Upper lobe of right lung (tissue), 1 donor: ENCODE data around the gene SLC12A4. TPM values are rescaled to one million over a fixed set of nuclear protein-coding genes. Genes with fewer than 3 reads are reported as not detected.

ENCODE experiments used
- ATAC-seq: fragments of 200-7000 bp; cut with Tn5 transposase; one replicate; pipeline ENCODE4 v1.9.1; 2020; ENCODE audit warnings: mild to moderate bottlenecking, moderate library complexity
- DNase-seq: peaks from one replicate; pipeline ENCODE4 v3.0.0-alpha.2; 2020
- H3K27ac ChIP-seq: fragments of 200-600 bp; one replicate; pipeline ENCODE4 v1.8.0; 2022
- H3K27me3 ChIP-seq: fragments of 200-600 bp; one replicate; pipeline ENCODE4 v1.8.0; 2022; ENCODE audit warnings: mild to moderate bottlenecking
- H3K36me3 ChIP-seq: fragments of 200-600 bp; one replicate; pipeline ENCODE4 v1.8.0; 2022
- H3K4me1 ChIP-seq: fragments of 200-600 bp; one replicate; pipeline ENCODE4 v1.8.0; 2022
- H3K4me3 ChIP-seq: fragments of 200-600 bp; one replicate; pipeline ENCODE4 v1.8.0; 2022; ENCODE audit warnings: mild to moderate bottlenecking
- H3K9me3 ChIP-seq: fragments of 200-600 bp; one replicate; pipeline ENCODE4 v1.8.0; 2022
- CTCF ChIP-seq: fragments of 200-600 bp; IDR thresholded peaks from one replicate; pipeline ENCODE4 v1.8.0; 2022; ENCODE audit warnings: antibody characterized with exemption
- intact Hi-C: fragments of 100-400 bp; cut with DNase I; formaldehyde crosslinking; loops from one replicate; pipeline ENCODE4 v1.11.0; 2022
- total RNA-seq: library from RNA; stranded (reverse); fragmentation: NEBNext Ultra II Directional; extraction: Animal tissue kit (Norgen Biotek cat#: 25700); gene quantifications from one replicate; pipeline ENCODE4 v1.2.1, GENCODE V29; 2021
- donor health status: DM: no; HTN: yes; CAD: no; lungs with severe emphysema.

Gene SLC12A4
- total RNA-seq, 1 donor from 2014 or later, result 102 TPM

GRCh38 chr16:67928561-67929364 is 39.7 kb downstream of the SLC12A4 start:
- H3K36me3 ChIP-seq, result peaks cover 28% of the 10 kb centered on the region
- no peaks in the 10 kb centered on the region for H3K9me3 ChIP-seq
- intact Hi-C loops, result loop anchor here (10.0 kb wide), 2 partner anchors 104 to 254 kb away; no protein-coding TSS in a partner anchor
- peak; percentile 82 for TF ChIP-seq CTCF
- H3K4me1 ChIP-seq, result peaks cover 10% of the 10 kb centered on the region
- DNase-seq, result peak; percentile 83
- peak; percentile 79 for ATAC-seq
- H3K4me3 ChIP-seq, result no peak overlapping the region
- H3K27ac ChIP-seq, result no peak overlapping the region
- H3K27me3 ChIP-seq, result no peaks in the 10 kb centered on the region

DNA sequence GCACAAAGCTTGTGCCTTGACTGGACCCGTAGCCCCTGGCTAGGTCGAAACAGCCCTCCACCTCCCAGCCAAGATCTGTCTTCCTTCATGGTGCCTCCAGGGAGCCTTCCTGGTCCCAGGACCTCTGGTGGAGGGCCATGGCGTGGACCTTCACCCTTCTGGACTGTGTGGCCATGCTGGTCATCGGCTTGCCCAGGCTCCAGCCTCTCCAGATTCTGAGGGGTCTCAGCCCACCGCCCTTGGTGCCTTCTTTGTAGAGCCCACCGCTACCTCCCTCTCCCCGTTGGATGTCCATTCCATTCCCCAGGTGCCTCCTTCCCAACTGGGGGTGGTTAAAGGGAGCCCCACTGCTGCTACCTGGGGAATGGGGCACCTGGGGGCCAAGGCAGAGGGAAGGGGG is 40.3 kb downstream of the SLC12A4 start:
- peaks cover 25% of the 10 kb centered on the region for H3K36me3 ChIP-seq
- H3K4me3 ChIP-seq, result no peak overlapping the region

DNA sequence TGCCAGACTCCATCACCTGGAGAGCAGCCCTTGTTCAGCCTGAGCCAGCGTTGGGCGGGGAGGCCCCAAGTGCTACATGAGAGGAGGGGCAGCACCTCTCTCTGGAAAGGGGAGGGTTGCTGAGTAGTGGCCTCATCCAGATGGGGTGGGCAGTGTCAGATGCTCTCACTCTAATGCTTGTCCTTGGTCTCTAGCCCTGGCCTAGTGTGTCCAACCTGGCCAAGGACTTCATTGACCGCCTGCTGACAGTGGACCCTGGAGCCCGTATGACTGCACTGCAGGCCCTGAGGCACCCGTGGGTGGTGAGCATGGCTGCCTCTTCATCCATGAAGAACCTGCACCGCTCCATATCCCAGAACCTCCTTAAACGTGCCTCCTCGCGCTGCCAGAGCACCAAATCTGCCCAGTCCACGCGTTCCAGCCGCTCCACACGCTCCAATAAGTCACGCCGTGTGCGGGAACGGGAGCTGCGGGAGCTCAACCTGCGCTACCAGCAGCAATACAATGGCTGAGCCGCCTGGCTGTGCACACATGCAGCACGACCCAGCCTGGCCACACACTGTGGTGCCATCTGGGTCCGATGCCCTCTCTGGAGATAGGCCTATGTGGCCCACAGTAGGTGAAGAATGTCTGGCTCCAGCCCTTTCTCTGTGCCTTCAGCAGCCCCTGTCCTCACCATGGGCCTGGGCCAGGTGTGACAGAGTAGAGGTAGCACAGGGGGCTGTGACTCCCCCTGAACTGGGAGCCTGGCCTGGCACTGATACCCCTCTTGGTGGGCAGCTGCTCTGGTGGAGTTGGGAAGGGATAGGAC is 41.1 kb downstream of the SLC12A4 start:
- TF ChIP-seq CTCF, result no peak
- no peak overlapping the region for H3K4me3 ChIP-seq
- DNase-seq (no peak), ATAC-seq (no peak)
- H3K27me3 ChIP-seq, result no peaks in the 10 kb centered on the region
- H3K4me1 ChIP-seq, result peaks cover 10% of the 10 kb centered on the region
- no peak overlapping the region for H3K27ac ChIP-seq
- H3K9me3 ChIP-seq, result no peaks in the 10 kb centered on the region
- peaks cover 25% of the 10 kb centered on the region for H3K36me3 ChIP-seq
- intact Hi-C loops, result loop anchor here (10.0 kb wide), 2 partner anchors 103 to 253 kb away; no protein-coding TSS in a partner anchor

More for the DNA sequence above, 40.3 kb downstream of the SLC12A4 start:
- Histone ChIP-seq H3K27ac (no peak overlapping the region), H3K4me1 (peaks cover 10% of the 10 kb centered on the region), H3K9me3 (no peaks in the 10 kb centered on the region), H3K27me3 (no peaks in the 10 kb centered on the region)
- DNase-seq (no peak), ATAC-seq (no peak)
- intact Hi-C loops, result loop anchor here (10.0 kb wide), 2 partner anchors 103 to 253 kb away; no protein-coding TSS in a partner anchor
- TF ChIP-seq CTCF, result no peak

GRCh38 chr16:67926181-67926750 is 42.2 kb downstream of the SLC12A4 start:
- H3K9me3 ChIP-seq, result no peaks in the 10 kb centered on the region
- DNase-seq (no peak), ATAC-seq (peak; percentile 27)
- no peaks in the 10 kb centered on the region for H3K27me3 ChIP-seq
- no peak for TF ChIP-seq CTCF
- peak overlapping the region; percentile 47 for H3K27ac ChIP-seq
- no peak overlapping the region for H3K4me3 ChIP-seq
- H3K36me3 ChIP-seq, result peaks cover 25% of the 10 kb centered on the region
- peaks cover 10% of the 10 kb centered on the region for H3K4me1 ChIP-seq
- intact Hi-C loops, result loop anchor here (10.0 kb wide), 2 partner anchors 101 to 251 kb away; no protein-coding TSS in a partner anchor

DNA sequence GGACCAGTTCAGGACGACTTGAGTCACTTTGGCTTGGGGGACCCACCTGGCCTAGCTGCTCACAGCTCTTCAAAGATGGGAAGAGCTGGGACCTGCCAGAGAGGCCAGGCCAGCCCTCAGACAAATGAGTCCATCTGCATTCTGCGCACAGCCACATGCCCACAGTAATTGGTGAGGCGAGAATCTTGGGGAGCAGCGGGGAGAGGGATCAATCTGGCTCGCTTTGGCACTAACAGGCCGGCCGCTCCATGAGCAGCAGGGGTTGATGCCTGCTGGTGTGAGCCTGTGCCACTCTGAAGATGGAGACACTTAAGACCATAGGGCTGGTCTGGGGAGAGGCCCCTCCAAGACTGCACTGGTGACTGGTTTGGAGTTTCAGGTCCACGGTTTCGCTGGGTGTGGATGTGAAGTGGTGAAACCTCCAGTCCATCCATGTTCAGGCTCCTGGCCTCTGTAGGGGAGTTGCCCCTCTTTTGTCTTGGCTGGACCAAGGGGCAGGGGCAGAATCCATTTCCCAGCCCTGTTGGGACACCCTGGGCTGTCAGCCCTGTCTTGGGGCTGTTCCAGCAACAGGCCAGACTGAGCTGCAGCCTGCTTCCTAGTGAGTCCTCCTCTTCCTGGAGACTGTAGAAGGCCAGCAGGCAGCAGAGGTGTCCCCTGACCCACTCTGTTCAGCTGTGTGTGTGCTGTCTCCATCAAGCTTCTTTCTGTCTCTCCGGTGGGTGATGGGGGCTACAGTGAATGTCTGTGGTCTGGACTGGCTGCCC is 44.1 kb downstream of the SLC12A4 start:
- intact Hi-C loops, result loop anchor here (10.0 kb wide), 2 partner anchors 100 to 250 kb away; no protein-coding TSS in a partner anchor
- Histone ChIP-seq H3K9me3 (no peaks in the 10 kb centered on the region), H3K27me3 (no peaks in the 10 kb centered on the region), H3K27ac (no peak overlapping the region), H3K4me1 (peaks cover 10% of the 10 kb centered on the region), H3K36me3 (peaks cover 21% of the 10 kb centered on the region), H3K4me3 (no peak overlapping the region)
- ATAC-seq, result no peak
- no peak for DNase-seq
- no peak for TF ChIP-seq CTCF
